ENCODE measurements around the gene HOXD1.
A peak's percentile ranks its signal among the peaks of the same experiment; 100 is the strongest.

HOXD1 gene

DNA sequence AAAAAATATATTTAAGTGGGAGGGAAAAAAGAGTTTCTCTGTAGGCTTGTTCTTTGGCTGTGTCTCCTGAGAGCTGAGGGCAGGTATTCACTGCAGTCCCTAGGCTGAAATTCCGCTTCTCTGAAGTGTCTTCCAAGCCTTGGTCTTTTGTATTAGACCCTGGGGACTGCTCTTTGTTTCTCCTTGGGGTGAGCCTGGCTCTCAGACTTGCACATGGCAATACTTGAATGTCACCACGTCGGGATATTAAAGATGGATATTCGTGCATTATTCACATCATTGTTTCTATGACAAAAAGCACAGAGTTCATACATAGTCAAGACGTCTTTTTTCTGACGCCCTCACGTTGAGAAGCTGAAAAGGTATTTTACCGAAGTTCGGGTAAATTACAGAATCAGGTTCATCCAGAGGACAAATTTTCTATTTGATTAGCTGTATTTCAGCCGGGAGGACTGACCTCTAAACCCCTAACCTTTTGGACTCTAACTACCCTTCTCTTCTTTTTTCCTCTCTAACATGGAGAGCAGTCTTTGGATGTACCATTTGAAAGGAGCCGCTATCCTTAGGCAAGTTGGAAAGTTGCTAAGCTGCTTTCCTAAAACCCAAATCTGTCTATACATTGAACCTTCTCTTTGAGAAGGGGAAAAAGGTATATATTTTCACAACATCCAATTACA is 33.8 kb upstream of the HOXD1 start:
- peak overlapping the region; percentile 14 for H3K4me3 ChIP-seq (ENCODE audit: low read depth, low read length)
- TF ChIP-seq, protein P1, sequence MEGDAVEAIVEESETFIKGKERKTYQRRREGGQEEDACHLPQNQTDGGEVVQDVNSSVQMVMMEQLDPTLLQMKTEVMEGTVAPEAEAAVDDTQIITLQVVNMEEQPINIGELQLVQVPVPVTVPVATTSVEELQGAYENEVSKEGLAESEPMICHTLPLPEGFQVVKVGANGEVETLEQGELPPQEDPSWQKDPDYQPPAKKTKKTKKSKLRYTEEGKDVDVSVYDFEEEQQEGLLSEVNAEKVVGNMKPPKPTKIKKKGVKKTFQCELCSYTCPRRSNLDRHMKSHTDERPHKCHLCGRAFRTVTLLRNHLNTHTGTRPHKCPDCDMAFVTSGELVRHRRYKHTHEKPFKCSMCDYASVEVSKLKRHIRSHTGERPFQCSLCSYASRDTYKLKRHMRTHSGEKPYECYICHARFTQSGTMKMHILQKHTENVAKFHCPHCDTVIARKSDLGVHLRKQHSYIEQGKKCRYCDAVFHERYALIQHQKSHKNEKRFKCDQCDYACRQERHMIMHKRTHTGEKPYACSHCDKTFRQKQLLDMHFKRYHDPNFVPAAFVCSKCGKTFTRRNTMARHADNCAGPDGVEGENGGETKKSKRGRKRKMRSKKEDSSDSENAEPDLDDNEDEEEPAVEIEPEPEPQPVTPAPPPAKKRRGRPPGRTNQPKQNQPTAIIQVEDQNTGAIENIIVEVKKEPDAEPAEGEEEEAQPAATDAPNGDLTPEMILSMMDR (IDR thresholded peaks at IDR 0.05; ENCODE audit: low read depth, low read length, missing control alignments), result no peak
- DNase-seq (ENCODE audit: low read depth), result no peak
- in situ Hi-C loops (cut with HindIII; ENCODE audit: low sequenced_read_pairs), result no loop called here

DNA sequence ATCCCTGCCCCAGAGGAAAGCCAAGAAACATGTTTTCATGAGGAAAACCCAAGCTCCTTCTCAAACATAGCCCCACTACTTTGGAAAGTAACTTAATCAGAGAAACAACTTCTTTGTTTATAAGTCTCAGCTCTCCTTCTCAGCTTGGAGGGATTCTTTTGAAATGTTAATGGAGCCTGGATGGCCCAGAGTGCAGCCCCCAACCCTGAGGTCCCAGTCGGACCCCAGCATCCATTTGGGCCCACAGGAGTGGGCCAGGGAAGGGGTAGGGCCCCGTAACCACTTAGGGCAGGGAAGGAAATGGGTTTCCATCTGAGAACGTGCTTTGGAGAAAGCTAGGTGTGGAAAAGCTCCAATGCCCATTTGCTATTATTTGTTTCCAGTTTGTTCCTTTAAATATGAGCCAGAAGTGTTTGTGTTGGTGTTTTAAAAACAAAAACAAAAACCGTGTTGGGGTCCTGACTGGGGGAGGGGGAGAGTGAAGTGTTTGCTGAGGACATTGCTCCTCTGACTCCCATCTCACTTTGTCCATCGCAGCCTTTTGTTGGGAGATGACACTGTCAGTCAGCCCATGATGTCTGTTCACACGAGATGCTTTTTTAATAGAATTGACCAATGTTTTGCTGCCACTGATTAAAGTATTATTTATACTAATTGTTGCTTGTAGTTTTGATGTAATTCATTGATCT is 33.0 kb upstream of the HOXD1 start:
- in situ Hi-C loops (cut with HindIII; ENCODE audit: low sequenced_read_pairs), result no loop called here
- TF ChIP-seq, protein P1 (IDR thresholded peaks at IDR 0.05; ENCODE audit: low read depth, low read length, missing control alignments), result no peak
- no peak overlapping the region for H3K4me3 ChIP-seq (ENCODE audit: low read depth, low read length)
- no peak for DNase-seq (ENCODE audit: low read depth)

DNA sequence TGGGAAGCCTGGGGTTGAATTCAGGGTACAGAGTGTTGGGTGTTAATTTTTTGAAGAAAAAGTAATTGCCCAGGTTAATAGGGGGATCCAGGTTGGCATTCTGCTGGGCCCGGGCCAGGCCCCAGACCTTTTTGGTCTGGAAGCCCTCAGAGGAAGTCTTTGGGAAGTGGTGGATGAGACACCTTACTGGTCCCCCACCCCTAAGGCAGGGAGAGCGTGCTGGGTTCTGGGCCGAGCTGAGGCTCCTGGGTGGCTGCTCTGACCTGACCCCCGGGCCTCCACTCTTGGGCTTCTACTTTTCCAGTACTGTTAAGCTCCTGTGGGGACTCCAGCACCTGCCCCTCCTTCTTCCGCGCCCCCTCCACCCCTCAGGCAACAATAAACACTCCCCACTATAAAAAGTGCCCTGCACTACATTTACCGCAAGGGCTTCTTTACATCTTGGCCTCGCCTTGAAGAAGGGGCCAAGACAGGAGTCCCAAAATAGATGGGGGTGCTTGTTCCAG is 32.1 kb upstream of the HOXD1 start:
- TF ChIP-seq, protein P1 (IDR thresholded peaks at IDR 0.05; ENCODE audit: low read depth, low read length, missing control alignments), result no peak
- no peak for DNase-seq (ENCODE audit: low read depth)
- H3K4me3 ChIP-seq (ENCODE audit: low read depth, low read length), result no peak overlapping the region
- in situ Hi-C loops (cut with HindIII; ENCODE audit: low sequenced_read_pairs), result no loop called here

DNA sequence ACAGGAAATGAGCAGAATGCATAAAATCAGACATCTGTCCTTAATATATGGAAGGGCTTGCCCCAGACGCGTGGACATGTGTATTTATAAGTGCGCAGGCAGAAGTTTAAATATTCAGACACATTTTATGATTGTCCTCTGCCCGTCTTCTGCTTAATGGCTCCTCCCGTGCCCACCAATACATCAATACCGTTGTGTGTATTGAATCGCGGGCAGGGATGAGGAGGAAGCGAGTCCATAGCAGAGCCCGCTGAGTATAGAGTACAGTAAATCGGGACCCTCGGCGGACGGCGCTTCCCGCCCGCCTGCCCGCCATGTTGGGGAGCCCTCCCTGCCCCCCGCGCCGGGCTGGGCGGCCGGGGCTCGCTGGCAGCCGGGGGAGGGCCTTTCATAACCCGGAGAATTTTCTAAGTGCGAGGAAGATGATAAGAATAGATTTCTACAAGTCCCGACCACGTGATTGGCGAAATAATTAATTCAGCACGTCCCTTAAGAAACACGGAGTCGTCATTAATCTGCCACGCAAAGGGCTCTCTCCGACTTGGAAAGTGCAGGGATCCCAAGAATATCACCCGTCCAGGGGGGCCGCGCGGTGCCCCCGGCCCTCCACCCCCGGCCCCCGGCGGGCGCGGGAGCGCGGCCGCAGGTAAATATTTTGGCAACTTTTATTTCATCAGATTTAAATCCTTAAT is 31.5 kb upstream of the HOXD1 start, which contains the start of gene HOXD3:
TSS of gene HOXD3 (plus strand) at position 501 of the 692 bp plus-strand sequence. CDS start 11,808 bp downstream, outside the sequence.
- peak within 1 kb of the TSS; percentile 31 for H3K4me3 ChIP-seq (ENCODE audit: low read depth, low read length)
- TF ChIP-seq, protein P1 (IDR thresholded peaks at IDR 0.05; ENCODE audit: low read depth, low read length, missing control alignments), result no peak
- no peak for DNase-seq (ENCODE audit: low read depth)
- in situ Hi-C loops (cut with HindIII; ENCODE audit: low sequenced_read_pairs), result no loop called here

DNA sequence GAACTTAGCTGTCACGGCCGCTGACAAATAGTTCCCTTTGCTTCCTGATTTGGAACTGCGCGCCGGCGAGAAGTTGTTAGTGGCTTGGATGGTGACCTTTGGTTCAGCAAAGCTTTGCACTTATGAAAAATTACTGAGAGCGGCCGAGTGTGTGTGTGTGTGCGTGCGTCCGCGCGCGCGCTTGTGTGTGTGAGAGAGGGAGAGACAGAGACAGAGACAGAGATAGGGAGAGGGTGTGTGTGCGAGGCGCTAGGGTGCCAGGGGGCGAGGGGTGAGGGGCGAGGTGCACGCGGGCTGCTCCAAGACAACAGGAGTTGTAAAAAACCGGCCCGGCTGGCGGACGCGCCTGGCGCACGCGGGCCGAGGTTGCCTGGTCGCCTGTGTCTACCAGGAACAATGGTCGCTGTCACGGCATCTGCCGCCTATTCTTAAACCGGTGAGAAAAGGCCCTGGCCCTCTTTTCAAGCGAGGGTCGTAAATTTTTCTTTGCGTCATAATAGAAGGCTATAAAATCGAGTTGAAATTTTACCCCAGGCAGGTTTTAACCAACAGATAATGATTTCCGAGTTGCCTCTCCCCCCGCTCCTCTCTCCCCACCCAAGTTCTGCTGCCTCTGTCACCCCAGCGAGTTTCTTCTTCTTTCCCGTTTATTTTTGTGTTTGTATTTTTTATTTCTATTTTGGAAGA is 30.8 kb upstream of the HOXD1 start:
- in situ Hi-C loops (cut with HindIII; ENCODE audit: low sequenced_read_pairs), result no loop called here
- H3K4me3 ChIP-seq (ENCODE audit: low read depth, low read length), result peak overlapping the region; percentile 31
- no peak for DNase-seq (ENCODE audit: low read depth)
- TF ChIP-seq, protein P1 (IDR thresholded peaks at IDR 0.05; ENCODE audit: low read depth, low read length, missing control alignments), result no peak

DNA sequence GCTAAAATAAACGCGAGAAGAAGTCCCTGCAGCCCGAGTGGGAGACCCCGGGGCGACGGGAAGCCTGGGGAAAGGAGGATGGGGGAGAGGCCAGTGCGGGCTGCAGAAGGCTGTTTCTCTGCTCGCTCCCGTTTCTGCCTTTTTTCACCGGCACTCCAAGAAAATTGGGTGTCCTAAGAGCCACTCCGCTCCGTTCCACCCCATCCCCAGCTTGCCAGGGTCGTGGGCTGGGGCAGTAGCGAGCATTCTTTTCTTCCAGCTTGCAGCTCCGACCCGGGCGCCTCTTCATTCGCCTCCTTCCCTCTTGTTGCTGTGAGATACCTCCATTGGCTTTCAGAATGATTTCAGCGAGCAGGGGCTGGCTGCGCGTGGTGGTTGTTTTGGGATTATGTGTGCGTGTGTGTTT is 30.3 kb upstream of the HOXD1 start:
- TF ChIP-seq, protein P1 (IDR thresholded peaks at IDR 0.05; ENCODE audit: low read depth, low read length, missing control alignments), result no peak
- DNase-seq (ENCODE audit: low read depth), result no peak
- in situ Hi-C loops (cut with HindIII; ENCODE audit: low sequenced_read_pairs), result no loop called here
- peak overlapping the region; percentile 31 for H3K4me3 ChIP-seq (ENCODE audit: low read depth, low read length)

All from astrocyte of the cerebellum (primary cell).